ENCODE measurements around the gene ASTN2.

- TF ChIP-seq EP300 (IDR thresholded peaks at IDR 0.05) = no peak
- TF ChIP-seq POLR2AphosphoS5 (IDR thresholded peaks at IDR 0.05) = no peak
- no peak for TF ChIP-seq CTCF (IDR thresholded peaks at IDR 0.05)
- no peak for TF ChIP-seq POLR2A (IDR thresholded peaks at IDR 0.05)
Measured at GRCh38 chr9:117095081-117095480, 319.8 kb downstream of the ASTN2 start.
